PC-3 (cell line): ENCODE data around the gene KRTAP1-5. TPM values are rescaled to one million over a fixed set of nuclear protein-coding genes. Genes with fewer than 3 reads are reported as not detected.

Experiments
- ATAC-seq: fragments of 200-7000 bp; cut with Tn5 transposase; 2 replicates; pipeline ENCODE4 v1.9.1; 2020; ENCODE audit warnings: mild to moderate bottlenecking, moderate library complexity
- BruUV-seq: library from RNA; stranded (reverse); fragments of 400-500 nt; replicated peaks from 2 replicates; lab custom pipeline; 2021; lab: Mats Ljungman, UMichigan
- CTCF ChIA-PET: fragments of 300-600 bp; sonication (Branson Sonifier 250); formaldehyde crosslinking; loops from one replicate; lab custom pipeline; 2022; ENCODE audit warnings: antibody characterized with exemption; lab: Charles Lee
- POLR2A ChIA-PET: fragments of 300-600 bp; sonication (Branson Sonifier 250); formaldehyde crosslinking; loops from one replicate; lab custom pipeline; 2022; ENCODE audit warnings: antibody characterized with exemption; ENCODE audit not compliant: unreplicated experiment; lab: Charles Lee
- DNase-seq: peaks from one replicate; pipeline ENCODE4 v3.0.0-alpha.2; 2015
- H2AFZ ChIP-seq: fragments of 300-600 bp; sonication (generic); 2 replicates; pipeline ENCODE4 v1.6.0; 2016; ENCODE audit warnings: antibody characterized with exemption, low read length
- H3F3A ChIP-seq: fragments of 300-600 bp; sonication (generic); one replicate; pipeline ENCODE4 v1.6.0; 2017; ENCODE audit warnings: antibody characterized with exemption, low read length, control low read depth, mild to moderate bottlenecking; ENCODE audit not compliant: unreplicated experiment
- H3K27ac ChIP-seq: fragments of 300-600 bp; sonication (generic); 2 replicates; pipeline ENCODE4 v1.5.1; 2016; ENCODE audit warnings: mild to moderate bottlenecking, low read length
- H3K27me3 ChIP-seq: fragments of 300-600 bp; sonication (generic); 2 replicates; pipeline ENCODE4 v1.6.1; 2016; ENCODE audit warnings: low read length, mixed read lengths
- H3K36me3 ChIP-seq: fragments of 300-600 bp; sonication (generic); 2 replicates; pipeline ENCODE4 v1.6.1; 2016; ENCODE audit warnings: low read depth, mixed run types, low read length, mixed read lengths
- H3K4me1 ChIP-seq: fragments of 300-600 bp; sonication (generic); 2 replicates; pipeline ENCODE4 v1.5.1; 2016; ENCODE audit warnings: low read length; ENCODE audit not compliant: insufficient read depth
- H3K4me2 ChIP-seq: fragments of 300-600 bp; sonication (generic); 2 replicates; pipeline ENCODE4 v1.6.0; 2016; ENCODE audit warnings: low read length
- H3K4me3 ChIP-seq: fragments of 300-600 bp; sonication (generic); 2 replicates; pipeline ENCODE4 v1.5.1; 2016; ENCODE audit warnings: mild to moderate bottlenecking, low read length, mixed read lengths
- H3K79me2 ChIP-seq: fragments of 300-600 bp; sonication (generic); 2 replicates; pipeline ENCODE4 v1.6.1; 2017; ENCODE audit warnings: low read length, mixed read lengths
- H3K9ac ChIP-seq: fragments of 300-600 bp; sonication (generic); 2 replicates; pipeline ENCODE4 v1.6.0; 2016; ENCODE audit warnings: mild to moderate bottlenecking, low read length
- H3K9me2 ChIP-seq: fragments of 300-600 bp; sonication (generic); replicated peaks from 2 replicates; pipeline ENCODE4 v1.6.1; 2016; ENCODE audit warnings: mixed run types, low read length, mixed read lengths
- H3K9me3 ChIP-seq: fragments of 300-600 bp; sonication (generic); 2 replicates; pipeline ENCODE4 v1.6.1; 2016; ENCODE audit warnings: low read length, mixed read lengths
- H4K20me1 ChIP-seq: fragments of 300-600 bp; sonication (generic); 2 replicates; pipeline ENCODE4 v1.6.1; 2016; ENCODE audit warnings: low read length, mixed read lengths
- CTCF ChIP-seq: fragments of 300-600 bp; sonication (generic); conservative IDR thresholded peaks from 2 replicates; pipeline ENCODE4 v1.5.1; 2017; ENCODE audit warnings: antibody characterized with exemption, low read depth, mild to moderate bottlenecking, low read length
- EZH2 ChIP-seq: fragments of 300-600 bp; sonication (generic); IDR thresholded peaks from one replicate; pipeline ENCODE4 v1.6.1; 2017; ENCODE audit warnings: antibody characterized with exemption, mild to moderate bottlenecking, low read length; ENCODE audit not compliant: unreplicated experiment
- EZH2phosphoT487 ChIP-seq: fragments of 300-600 bp; sonication (generic); IDR thresholded peaks from 2 replicates; pipeline ENCODE4 v1.6.1; 2018; ENCODE audit warnings: mild to moderate bottlenecking, antibody characterized with exemption, low read length, borderline replicate concordance
- intact Hi-C: fragments of 100-400 bp; cut with micrococcal nuclease; formaldehyde crosslinking; loops from 2 replicates; pipeline ENCODE4 v1.9.0; 2023
- total RNA-seq: library from RNA; depleted of rRNA; stranded (reverse); fragments of >200 nt; gene quantifications from 2 replicates; pipeline ENCODE4 v1.2.3, GENCODE V29; 2014

The KRTAP1-5 gene
- total RNA-seq, 1 experiment from 2014 or later = 0.51 TPM

DNA sequence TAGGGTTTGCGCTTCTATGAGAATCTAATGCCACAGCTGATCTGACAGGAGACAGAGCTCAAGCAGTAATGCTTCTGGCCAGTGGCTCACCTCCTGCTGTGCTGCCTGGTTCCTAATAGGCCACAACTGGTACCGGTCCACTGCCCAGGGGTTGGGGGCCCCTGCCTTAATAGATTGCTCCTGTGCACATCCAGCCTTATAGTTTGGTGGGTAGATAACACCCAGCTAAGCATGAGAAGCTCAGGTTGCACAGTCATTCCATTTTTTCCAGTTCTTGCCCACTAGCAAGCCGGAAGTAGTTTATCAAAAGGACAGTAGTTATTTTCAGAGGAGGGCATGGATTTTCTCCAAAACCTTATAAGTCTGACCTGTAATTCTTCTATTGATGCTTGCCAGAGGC, 7.6 kb downstream of the KRTAP1-5 start:
- H3K9ac ChIP-seq = no peak overlapping the region
- peaks cover 4% of the 10 kb centered on the region for H3K4me1 ChIP-seq
- ChIA-PET POLR2A (no interaction called here), CTCF (no interaction called here)
- no peak overlapping the region for H3K4me3 ChIP-seq
- H3K36me3 ChIP-seq = no peaks in the 10 kb centered on the region
- H4K20me1 ChIP-seq = no peaks in the 10 kb centered on the region
- DNase-seq (no peak), ATAC-seq (no peak)
- no peaks in the 10 kb centered on the region for H3K9me2 ChIP-seq
- H3K27me3 ChIP-seq = no peaks in the 10 kb centered on the region
- no peaks in the 10 kb centered on the region for H3K79me2 ChIP-seq
- no peaks in the 10 kb centered on the region for H3K9me3 ChIP-seq
- no peak overlapping the region for H3K4me2 ChIP-seq
- no peak overlapping the region for H2AFZ ChIP-seq
- TF ChIP-seq CTCF (no peak), EZH2 (no peak), EZH2phosphoT487 (no peak)
- no peak overlapping the region for H3K27ac ChIP-seq
- BruUV-seq = no TSS peak
- no peaks in the 10 kb centered on the region for H3F3A ChIP-seq
- intact Hi-C loops = no loop called here

- no peaks in the 10 kb centered on the region for H3K27me3 ChIP-seq
- ATAC-seq = no peak
- no peak overlapping the region for H3K27ac ChIP-seq
- H3K9me3 ChIP-seq = no peaks in the 10 kb centered on the region
- no peak for DNase-seq
- no peak for TF ChIP-seq EZH2phosphoT487
- no peak for TF ChIP-seq CTCF
- TF ChIP-seq EZH2 = no peak
- no peak overlapping the region for H3K9ac ChIP-seq
- no peaks in the 10 kb centered on the region for H3F3A ChIP-seq
- H4K20me1 ChIP-seq = no peaks in the 10 kb centered on the region
- no peak overlapping the region for H2AFZ ChIP-seq
- no peaks in the 10 kb centered on the region for H3K79me2 ChIP-seq
- ChIA-PET CTCF (no interaction called here), POLR2A (no interaction called here)
- no peak overlapping the region for H3K4me3 ChIP-seq
- intact Hi-C loops = no loop called here
- H3K4me2 ChIP-seq = no peak overlapping the region
- BruUV-seq = no TSS peak
- H3K4me1 ChIP-seq = peaks cover 12% of the 10 kb centered on the region
- no peaks in the 10 kb centered on the region for H3K9me2 ChIP-seq
- H3K36me3 ChIP-seq = no peaks in the 10 kb centered on the region
These were observed 8.5 kb downstream of the KRTAP1-5 start for GRCh38 chr17:41018541-41018940.

DNA sequence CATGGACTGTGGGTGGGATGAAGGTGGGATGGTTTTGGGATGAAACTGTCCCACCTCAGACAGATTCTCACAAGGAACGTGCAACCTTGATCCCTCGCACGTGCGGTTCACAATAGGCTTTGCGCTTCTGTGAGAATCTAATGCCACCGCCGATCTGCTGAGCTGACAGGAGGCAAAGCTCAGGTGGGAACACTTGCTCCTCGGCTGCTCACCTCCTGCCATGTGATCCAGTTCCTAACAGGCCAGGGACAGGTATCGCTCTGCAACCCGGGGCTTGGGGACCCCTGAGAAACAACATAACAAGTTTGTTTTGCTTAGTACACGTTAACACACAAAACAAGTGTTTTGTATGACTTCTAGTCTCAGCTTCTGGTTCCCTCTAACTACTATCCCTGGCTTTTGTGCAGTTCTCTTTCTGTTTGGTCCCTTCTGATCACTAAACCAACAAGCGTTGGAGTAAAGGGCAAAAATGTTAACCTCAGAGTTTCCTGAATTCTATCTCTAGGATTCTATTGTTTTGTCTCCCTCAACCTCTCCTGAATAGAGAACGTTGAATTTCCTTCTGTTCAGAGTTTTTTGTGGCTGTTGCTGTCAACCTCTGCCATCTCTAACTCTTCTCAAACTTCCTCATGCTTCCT, 10.3 kb downstream of the KRTAP1-5 start:
- TF ChIP-seq EZH2phosphoT487 (no peak), EZH2 (no peak), CTCF (no peak)
- Histone ChIP-seq H3K4me2 (no peak overlapping the region), H3K79me2 (no peaks in the 10 kb centered on the region), H3K27me3 (no peaks in the 10 kb centered on the region), H3K9ac (no peak overlapping the region), H3K4me1 (peaks cover 26% of the 10 kb centered on the region), H4K20me1 (no peaks in the 10 kb centered on the region), H2AFZ (no peak overlapping the region), H3K4me3 (no peak overlapping the region), H3K9me3 (no peaks in the 10 kb centered on the region), H3K36me3 (no peaks in the 10 kb centered on the region), H3K27ac (no peak overlapping the region), H3F3A (no peaks in the 10 kb centered on the region), H3K9me2 (no peaks in the 10 kb centered on the region)
- intact Hi-C loops = no loop called here
- DNase-seq = no peak
- BruUV-seq = no TSS peak
- ATAC-seq = no peak
- ChIA-PET CTCF (no interaction called here), POLR2A (no interaction called here)
